Upper lobe of left lung (tissue), 6 donors: ENCODE results near the gene SNAI3. TPM values are rescaled to one million over a fixed set of nuclear protein-coding genes. Genes with fewer than 3 reads are reported as not detected.

Experiments
- ATAC-seq, 2 donors: fragments of 200-7000 bp; cut with Tn5 transposase; one replicate each; pipeline ENCODE4 v1.9.1; 2022; ENCODE audit warnings: mild to moderate bottlenecking in 2 of 2, moderate library complexity in 2 of 2; ENCODE audit not compliant: low FRiP score in 2 of 2
- DNase-seq, 2 donors: peaks; one replicate each; pipeline ENCODE4 v3.0.0-alpha.2; 2019 to 2020
- H3K27ac ChIP-seq, 4 donors: fragments of 200-600 bp; sonication (generic); one replicate each; pipeline ENCODE4 v1.5.1; 2016 to 2019
- H3K27me3 ChIP-seq, 4 donors: fragments of 200-600 bp; sonication (generic); one replicate each; pipeline ENCODE4 v1.5.1; 2017 to 2019
- H3K36me3 ChIP-seq, 4 donors: fragments of 200-600 bp; sonication (generic); one replicate each; pipeline ENCODE4 v1.5.1; 2016 to 2019
- H3K4me1 ChIP-seq, 4 donors: fragments of 200-600 bp; sonication (generic); one replicate each; pipeline ENCODE4 v1.5.1; 2018 to 2019
- H3K4me3 ChIP-seq, 4 donors: fragments of 200-600 bp; sonication (generic); one replicate each; pipeline ENCODE4 v1.5.1; 2017 to 2019; ENCODE audit warnings: mild to moderate bottlenecking in 2 of 4, moderate library complexity in 1 of 4
- H3K9me3 ChIP-seq, 4 donors: fragments of 200-600 bp; sonication (generic); one replicate each; pipeline ENCODE4 v1.5.1; 2018 to 2019
- CTCF ChIP-seq, 6 experiments: fragments of 450-650 bp in 4 of 6; fragments of 200-600 bp in 2 of 6; sonication (generic) in 2 of 6; IDR thresholded peaks; one replicate each; pipeline ENCODE4 v1.5.1; 2016 to 2019; ENCODE audit warnings: antibody characterized with exemption in 6 of 6
- EP300 ChIP-seq, 4 donors: sonication (generic); formaldehyde crosslinking; IDR thresholded peaks; one replicate each; pipeline ENCODE4 v1.5.1; 2017; ENCODE audit warnings: antibody characterized with exemption in 4 of 4, control low read depth in 2 of 4
- POLR2A ChIP-seq, 4 donors: fragments of 450-650 bp; IDR thresholded peaks; one replicate each; pipeline ENCODE4 v1.5.1; 2016 to 2017; ENCODE audit warnings: antibody characterized with exemption in 4 of 4, mild to moderate bottlenecking in 2 of 4
- POLR2AphosphoS5 ChIP-seq, 2 donors: sonication (generic); formaldehyde crosslinking; IDR thresholded peaks; one replicate each; pipeline ENCODE4 v1.5.1; 2017; ENCODE audit warnings: antibody characterized with exemption in 2 of 2
- WGBS, 2 donors: methylation state at CpG; one replicate each; pipeline ENCODE4 v1.1.5; 2017 to 2018; 5-methylcytosine and 5-hydroxymethylcytosine counted together
- total RNA-seq, 6 donors: library from RNA; depleted of rRNA in 4 of 6; stranded (reverse); fragments of >200 nt in 4 of 6; gene quantifications; one replicate each; pipeline versions ENCODE4 v1.1.0 to v1.2.1, GENCODE V29; 2016 to 2021
- donor health status: DM: no; HTN: no; CAD: no; lungs with moderate emphysema.
- donor health status: DM: no; HTN: yes; CAD: no; lungs with severe emphysema.

Gene SNAI3
- total RNA-seq, 6 donors from 2014 or later = 0.78 to 8.1 (median 7.0) TPM; not detected in 1

- DNase-seq = peak in 1 of 2 donors; percentile 74
- no peaks in the 10 kb centered on the region for H3K4me1 ChIP-seq
- no peak overlapping the region for H3K4me3 ChIP-seq
- no peaks in the 10 kb centered on the region for H3K27me3 ChIP-seq
- peaks cover 27 to 100% (median 99%) of the 10 kb centered on the region in 4 donors for H3K36me3 ChIP-seq
- H3K27ac ChIP-seq = no peak overlapping the region
- TF ChIP-seq POLR2A (IDR thresholded peaks at IDR 0.05) (no peak), CTCF (IDR thresholded peaks at IDR 0.05) (no peak)
- no peak for ATAC-seq
- no peaks in the 10 kb centered on the region for H3K9me3 ChIP-seq
- 93 to 95% methylated on average over 20 to 21 of the region's 23 CpGs for WGBS, 2 donors
Observed at GRCh38 chr16:88720396-88720970, 34.2 kb upstream of the SNAI3 start.

DNA sequence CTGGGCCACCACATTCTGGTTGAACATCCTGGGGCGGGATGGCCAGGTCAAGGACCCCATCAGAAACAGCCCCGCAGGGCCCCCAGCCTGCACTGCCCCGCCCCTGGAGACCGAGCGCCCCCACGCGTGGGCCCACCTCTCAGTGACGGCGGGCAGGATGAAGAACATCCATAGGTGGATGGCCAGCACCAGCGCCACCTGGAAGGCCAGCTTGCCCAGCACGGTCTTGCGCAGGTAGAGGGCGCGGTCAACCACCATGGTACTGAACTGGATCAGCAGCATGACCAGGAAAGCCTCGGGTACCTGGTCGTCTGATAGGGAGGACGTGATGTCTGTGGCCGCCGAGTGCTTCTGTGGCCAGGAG, 33.6 kb upstream of the SNAI3 start:
- H3K9me3 ChIP-seq = no peaks in the 10 kb centered on the region
- no peaks in the 10 kb centered on the region for H3K27me3 ChIP-seq
- no peaks in the 10 kb centered on the region for H3K4me1 ChIP-seq
- H3K27ac ChIP-seq = no peak overlapping the region
- ATAC-seq (no peak), DNase-seq (peak in 1 of 2 donors; percentile 73)
- H3K4me3 ChIP-seq = no peak overlapping the region
- H3K36me3 ChIP-seq = peaks cover 30 to 100% (median 99%) of the 10 kb centered on the region in 4 donors
- 93 to 96% methylated on average over 17 to 18 of the region's 19 CpGs for WGBS, 2 donors
- TF ChIP-seq POLR2A (IDR thresholded peaks at IDR 0.05) (no peak), EP300 (IDR thresholded peaks at IDR 0.05) (no peak), POLR2AphosphoS5 (IDR thresholded peaks at IDR 0.05) (no peak), CTCF (IDR thresholded peaks at IDR 0.05) (no peak)

- Histone ChIP-seq H3K4me3 (no peak overlapping the region), H3K36me3 (peaks cover 30 to 100% (median 99%) of the 10 kb centered on the region in 4 donors), H3K27me3 (no peaks in the 10 kb centered on the region), H3K27ac (no peak overlapping the region), H3K9me3 (no peaks in the 10 kb centered on the region), H3K4me1 (no peaks in the 10 kb centered on the region)
- no peak for ATAC-seq
- no peak for TF ChIP-seq CTCF (IDR thresholded peaks at IDR 0.05)
- TF ChIP-seq POLR2AphosphoS5 (IDR thresholded peaks at IDR 0.05) = no peak
- peak in 1 of 2 donors; percentile 75 for DNase-seq
- WGBS, 2 donors = 84% methylated on average over 22 to 27 of the region's 29 CpGs
Observed at GRCh38 chr16:88719267-88719932, 33.1 kb upstream of the SNAI3 start.

- no peaks in the 10 kb centered on the region for H3K27me3 ChIP-seq
- no peaks in the 10 kb centered on the region for H3K9me3 ChIP-seq
- no peak overlapping the region for H3K27ac ChIP-seq
- TF ChIP-seq POLR2A (IDR thresholded peaks at IDR 0.05) = no peak
- no peak for TF ChIP-seq EP300 (IDR thresholded peaks at IDR 0.05)
- TF ChIP-seq POLR2AphosphoS5 (IDR thresholded peaks at IDR 0.05) = no peak
- TF ChIP-seq CTCF (IDR thresholded peaks at IDR 0.05) = no peak
- H3K4me3 ChIP-seq = no peak overlapping the region
- peaks cover 32 to 100% (median 99%) of the 10 kb centered on the region in 4 donors for H3K36me3 ChIP-seq
- WGBS, 2 donors = 86 to 92% methylated on average over 11 of the region's 11 CpGs
- ATAC-seq (no peak), DNase-seq (peak in 1 of 2 donors; percentile 54)
- no peaks in the 10 kb centered on the region for H3K4me1 ChIP-seq
Observed at GRCh38 chr16:88718178-88718577, 31.9 kb upstream of the SNAI3 start.

- TF ChIP-seq POLR2A (IDR thresholded peaks at IDR 0.05) (no peak), EP300 (IDR thresholded peaks at IDR 0.05) (no peak), CTCF (IDR thresholded peaks at IDR 0.05) (no peak), POLR2AphosphoS5 (IDR thresholded peaks at IDR 0.05) (no peak)
- 96 to 97% methylated on average over 15 to 20 of the region's 21 CpGs for WGBS, 2 donors
- no peaks in the 10 kb centered on the region for H3K4me1 ChIP-seq
- no peak overlapping the region for H3K27ac ChIP-seq
- no peaks in the 10 kb centered on the region for H3K27me3 ChIP-seq
- DNase-seq = peak in 1 of 2 donors; percentile 52
- no peak for ATAC-seq
- no peaks in the 10 kb centered on the region for H3K9me3 ChIP-seq
- H3K4me3 ChIP-seq = no peak overlapping the region
- peaks cover 32 to 85% (median 83%) of the 10 kb centered on the region in 4 donors for H3K36me3 ChIP-seq
Observed at GRCh38 chr16:88716601-88717001, 30.3 kb upstream of the SNAI3 start.
